Thoracic aorta (tissue), 2 donors: ENCODE measurements around the gene DUSP10. TPM values are rescaled to one million over a fixed set of nuclear protein-coding genes. Genes with fewer than 3 reads are reported as not detected.

Experiments
- ATAC-seq: fragments of 150-250 bp; one replicate; pipeline ENCODE4 v1.8.0; 2017; ENCODE audit warnings: low read depth; ENCODE audit not compliant: insufficient number of reproducible peaks, low FRiP score
- DNase-seq: peaks from one replicate; pipeline ENCODE4 v3.0.0-alpha.2; 2020; ENCODE audit warnings: low spot score
- H3K27ac ChIP-seq, 2 donors: fragments of 200-600 bp; sonication (generic); 1 replicate in 1 of 2; 2 replicates in 1 of 2; pipeline ENCODE4 v1.5.1; 2016; ENCODE audit warnings: mild to moderate bottlenecking in 2 of 2, moderate library complexity in 2 of 2
- H3K27me3 ChIP-seq: fragments of 200-600 bp; sonication (generic); replicated peaks from 2 replicates; pipeline ENCODE4 v1.6.0; 2016; ENCODE audit warnings: mild to moderate bottlenecking; ENCODE audit not compliant: insufficient read depth
- H3K36me3 ChIP-seq: fragments of 200-600 bp; sonication (generic); one replicate; pipeline ENCODE4 v1.5.1; 2016
- H3K4me1 ChIP-seq, 2 donors: fragments of 200-600 bp; sonication (generic); 1 replicate in 1 of 2; 2 replicates in 1 of 2; pipeline versions ENCODE4 v1.5.1 to v1.6.0; 2016; ENCODE audit warnings: low read depth in 2 of 2, mild to moderate bottlenecking in 1 of 2; ENCODE audit not compliant: control insufficient read depth in 1 of 2
- H3K4me3 ChIP-seq: fragments of 200-600 bp; sonication (generic); 2 replicates; pipeline ENCODE4 v1.5.1; 2016; ENCODE audit warnings: mild to moderate bottlenecking
- H3K9me3 ChIP-seq: fragments of 200-600 bp; sonication (generic); 2 replicates; pipeline ENCODE4 v1.5.1; 2016
- total RNA-seq, 2 donors: library from RNA; depleted of rRNA; stranded (reverse); fragments of >200 nt; gene quantifications; one replicate each; pipeline versions ENCODE4 v1.1.0 to v1.2.3, GENCODE V29; 2016
- TF ChIP-seq, protein P1 (sequence below): fragments of 200-600 bp; sonication (generic); IDR thresholded peaks from one replicate; pipeline ENCODE4 v1.5.1; 2019; ENCODE audit warnings: antibody characterized with exemption

Gene DUSP10
- total RNA-seq, 2 donors from 2014 or later: 2.3 to 10.4 TPM

- TF ChIP-seq, protein P1, sequence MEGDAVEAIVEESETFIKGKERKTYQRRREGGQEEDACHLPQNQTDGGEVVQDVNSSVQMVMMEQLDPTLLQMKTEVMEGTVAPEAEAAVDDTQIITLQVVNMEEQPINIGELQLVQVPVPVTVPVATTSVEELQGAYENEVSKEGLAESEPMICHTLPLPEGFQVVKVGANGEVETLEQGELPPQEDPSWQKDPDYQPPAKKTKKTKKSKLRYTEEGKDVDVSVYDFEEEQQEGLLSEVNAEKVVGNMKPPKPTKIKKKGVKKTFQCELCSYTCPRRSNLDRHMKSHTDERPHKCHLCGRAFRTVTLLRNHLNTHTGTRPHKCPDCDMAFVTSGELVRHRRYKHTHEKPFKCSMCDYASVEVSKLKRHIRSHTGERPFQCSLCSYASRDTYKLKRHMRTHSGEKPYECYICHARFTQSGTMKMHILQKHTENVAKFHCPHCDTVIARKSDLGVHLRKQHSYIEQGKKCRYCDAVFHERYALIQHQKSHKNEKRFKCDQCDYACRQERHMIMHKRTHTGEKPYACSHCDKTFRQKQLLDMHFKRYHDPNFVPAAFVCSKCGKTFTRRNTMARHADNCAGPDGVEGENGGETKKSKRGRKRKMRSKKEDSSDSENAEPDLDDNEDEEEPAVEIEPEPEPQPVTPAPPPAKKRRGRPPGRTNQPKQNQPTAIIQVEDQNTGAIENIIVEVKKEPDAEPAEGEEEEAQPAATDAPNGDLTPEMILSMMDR: no peak
Observed at GRCh38 chr1:221669441-221669840, 72.4 kb downstream of the DUSP10 start.

GRCh38 chr1:221667504-221667903 lies 74.4 kb downstream of the DUSP10 start:
- Histone ChIP-seq H3K27ac (no peak overlapping the region), H3K36me3 (no peaks in the 10 kb centered on the region), H3K9me3 (no peaks in the 10 kb centered on the region), H3K27me3 (no peaks in the 10 kb centered on the region), H3K4me3 (no peak overlapping the region), H3K4me1 (no peaks in the 10 kb centered on the region)
- ATAC-seq (no peak), DNase-seq (no peak)
- TF ChIP-seq, protein P1: no peak

More at GRCh38 chr1:221669441-221669840, 72.4 kb downstream of the DUSP10 start:
- ATAC-seq: no peak
- Histone ChIP-seq H3K4me1 (no peaks in the 10 kb centered on the region), H3K27me3 (no peaks in the 10 kb centered on the region), H3K9me3 (no peaks in the 10 kb centered on the region), H3K36me3 (no peaks in the 10 kb centered on the region), H3K27ac (no peak overlapping the region), H3K4me3 (no peak overlapping the region)
- no peak for DNase-seq

DNA sequence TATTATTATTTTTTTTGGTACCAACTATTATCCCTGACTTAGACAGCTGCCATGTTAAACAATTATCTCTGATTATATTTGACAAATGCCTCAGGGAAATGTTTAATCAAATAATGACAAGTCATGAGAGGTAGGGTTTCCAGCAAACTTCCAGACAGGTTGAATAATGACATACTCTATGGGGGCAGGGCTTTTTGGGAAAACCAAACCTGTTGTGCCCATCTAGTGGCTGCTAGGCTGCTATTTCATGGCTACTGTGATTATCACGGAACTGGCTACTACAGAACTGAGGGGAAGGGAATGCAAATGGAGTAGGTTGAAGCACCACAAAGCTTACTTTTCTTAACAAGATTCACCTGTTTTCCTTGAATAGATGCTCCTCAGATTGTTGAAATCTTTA lies 77.6 kb downstream of the DUSP10 start:
- no peak for DNase-seq
- Histone ChIP-seq H3K9me3 (no peaks in the 10 kb centered on the region), H3K4me3 (no peak overlapping the region), H3K36me3 (no peaks in the 10 kb centered on the region), H3K27ac (no peak overlapping the region), H3K4me1 (no peaks in the 10 kb centered on the region), H3K27me3 (no peaks in the 10 kb centered on the region)
- TF ChIP-seq, protein P1: no peak
- no peak for ATAC-seq

GRCh38 chr1:221663321-221663720 lies 78.6 kb downstream of the DUSP10 start:
- no peak for DNase-seq
- Histone ChIP-seq H3K4me3 (no peak overlapping the region), H3K27ac (no peak overlapping the region), H3K36me3 (no peaks in the 10 kb centered on the region), H3K4me1 (no peaks in the 10 kb centered on the region), H3K9me3 (no peaks in the 10 kb centered on the region), H3K27me3 (no peaks in the 10 kb centered on the region)
- no peak for ATAC-seq
- TF ChIP-seq, protein P1: no peak

DNA sequence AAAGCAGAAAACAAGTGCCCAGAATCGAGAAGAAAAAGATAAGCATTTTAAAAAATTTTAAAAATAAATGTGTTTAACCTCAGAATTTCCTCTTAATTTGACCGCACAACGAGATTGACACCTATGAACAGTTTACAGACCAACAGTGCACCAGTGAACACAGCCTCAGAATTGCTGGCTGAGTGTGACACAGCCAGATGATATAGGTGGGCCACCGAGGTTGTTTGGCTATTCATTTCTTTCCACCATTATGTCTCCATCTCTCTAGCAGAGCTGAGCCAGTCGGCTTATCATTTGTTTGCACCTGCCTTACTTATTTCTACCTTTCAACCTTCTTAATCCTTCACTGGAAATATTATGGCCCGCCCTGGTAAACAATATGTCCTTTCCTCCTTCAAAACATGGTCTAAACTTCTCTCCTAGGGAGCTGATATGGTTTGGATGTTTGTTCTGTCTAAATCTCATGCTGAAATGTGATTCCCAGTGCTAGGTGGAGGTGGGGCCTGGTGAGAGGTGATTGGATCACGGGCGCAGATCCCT lies 86.1 kb downstream of the DUSP10 start:
- Histone ChIP-seq H3K9me3 (no peaks in the 10 kb centered on the region), H3K36me3 (no peaks in the 10 kb centered on the region), H3K4me1 (no peaks in the 10 kb centered on the region), H3K4me3 (no peak overlapping the region), H3K27ac (no peak overlapping the region), H3K27me3 (no peaks in the 10 kb centered on the region)
- no peak for ATAC-seq
- DNase-seq: no peak
- TF ChIP-seq, protein P1: no peak
